Liver (tissue), 9 donors: Measurements from ENCODE around the gene ERMAP. TPM values are rescaled to one million over a fixed set of nuclear protein-coding genes. Genes with fewer than 3 reads are reported as not detected.

Experiments used
- DNase-seq: peaks from one replicate; pipeline ENCODE4 v3.0.0-alpha.2; 2017; ENCODE audit warnings: low spot score
- H3K27ac ChIP-seq, 2 donors: one replicate each; pipeline ENCODE4 v1.7.0; 2013; ENCODE audit warnings: inconsistent platforms in 2 of 2, low read length in 2 of 2, control low read depth in 1 of 2, low read depth in 1 of 2, mild to moderate bottlenecking in 1 of 2
- H3K27me3 ChIP-seq, 4 donors: one replicate each; pipeline versions ENCODE4 v1.6.1 to v1.7.0; 2013; ENCODE audit warnings: low read length in 3 of 4, inconsistent platforms in 1 of 4, mild to moderate bottlenecking in 1 of 4, moderate library complexity in 1 of 4; ENCODE audit not compliant: control insufficient read depth in 4 of 4, insufficient read depth in 4 of 4
- H3K36me3 ChIP-seq, 4 donors: one replicate each; pipeline versions ENCODE4 v1.6.1 to v1.7.0; 2013; ENCODE audit warnings: low read length in 3 of 4, mild to moderate bottlenecking in 3 of 4, low read depth in 1 of 4, moderate library complexity in 1 of 4; ENCODE audit not compliant: control insufficient read depth in 4 of 4, insufficient read depth in 3 of 4
- H3K4me1 ChIP-seq, 4 donors: one replicate each; pipeline versions ENCODE4 v1.6.1 to v1.7.0; 2013; ENCODE audit warnings: low read length in 3 of 4, mild to moderate bottlenecking in 3 of 4, moderate library complexity in 1 of 4; ENCODE audit not compliant: control insufficient read depth in 4 of 4, insufficient read depth in 4 of 4
- H3K4me3 ChIP-seq, 3 donors: one replicate each; pipeline versions ENCODE4 v1.6.1 to v1.7.0; 2013; ENCODE audit warnings: low read length in 3 of 3, control low read depth in 1 of 3, low read depth in 1 of 3, mild to moderate bottlenecking in 1 of 3
- H3K9ac ChIP-seq, 2 donors: one replicate each; pipeline ENCODE4 v1.7.0; 2013; ENCODE audit warnings: low read length in 2 of 2, mild to moderate bottlenecking in 2 of 2, moderate library complexity in 2 of 2, control low read depth in 1 of 2, low read depth in 1 of 2
- H3K9me3 ChIP-seq, 4 donors: one replicate each; pipeline versions ENCODE4 v1.6.1 to v1.7.0; 2013; ENCODE audit warnings: low read length in 3 of 4; ENCODE audit not compliant: control insufficient read depth in 4 of 4
- CTCF ChIP-seq: fragments of 150-350 bp; IDR thresholded peaks from 2 replicates; pipeline ENCODE4 v1.5.1; 2017; ENCODE audit warnings: improper control_type of control experiment, low read depth, low read length; ENCODE audit not compliant: missing input control
- EGR1 ChIP-seq, 2 donors: IDR thresholded peaks; 2 replicates each; pipeline ENCODE4 v1.6.1; 2016 to 2018; ENCODE audit warnings: antibody characterized with exemption in 2 of 2, low read depth in 2 of 2
- FOXA1 ChIP-seq: IDR thresholded peaks from 2 replicates; pipeline ENCODE4 v1.6.1; 2016; ENCODE audit warnings: antibody characterized with exemption
- FOXA2 ChIP-seq: IDR thresholded peaks from 2 replicates; pipeline ENCODE4 v1.6.1; 2016; ENCODE audit warnings: antibody characterized with exemption
- GABPA ChIP-seq, 2 donors: IDR thresholded peaks in 1 of 2; conservative IDR thresholded peaks in 1 of 2; 2 replicates each; pipeline ENCODE4 v1.6.1; 2016; ENCODE audit warnings: antibody characterized with exemption in 2 of 2, mild to moderate bottlenecking in 1 of 2, moderate library complexity in 1 of 2
- HNF4A ChIP-seq, 2 donors: conservative IDR thresholded peaks; 2 replicates each; pipeline ENCODE4 v1.6.1; 2016; ENCODE audit warnings: antibody characterized with exemption in 2 of 2, mild to moderate bottlenecking in 2 of 2
- JUND ChIP-seq, 2 donors: IDR thresholded peaks; 2 replicates each; pipeline ENCODE4 v1.6.1; 2016; ENCODE audit warnings: antibody characterized with exemption in 2 of 2
- MAX ChIP-seq: IDR thresholded peaks from 2 replicates; pipeline ENCODE4 v1.6.1; 2016; ENCODE audit warnings: antibody characterized with exemption
- NR2F2 ChIP-seq: IDR thresholded peaks from 2 replicates; pipeline ENCODE4 v1.6.1; 2016; ENCODE audit warnings: antibody characterized with exemption
- REST ChIP-seq: IDR thresholded peaks from 2 replicates; pipeline ENCODE4 v1.6.1; 2016; ENCODE audit warnings: antibody characterized with exemption, mild to moderate bottlenecking
- RXRA ChIP-seq, 2 donors: IDR thresholded peaks; 2 replicates each; pipeline ENCODE4 v1.6.1; 2017 to 2018; ENCODE audit warnings: antibody characterized with exemption in 2 of 2, mild to moderate bottlenecking in 1 of 2
- SP1 ChIP-seq: IDR thresholded peaks from 2 replicates; pipeline ENCODE4 v1.6.1; 2018; ENCODE audit warnings: antibody characterized with exemption, mild to moderate bottlenecking
- TAF1 ChIP-seq: conservative IDR thresholded peaks from 2 replicates; pipeline ENCODE4 v1.6.1; 2016; ENCODE audit warnings: antibody characterized with exemption, mild to moderate bottlenecking
- YY1 ChIP-seq: IDR thresholded peaks from 2 replicates; pipeline ENCODE4 v1.6.1; 2016; ENCODE audit warnings: antibody characterized with exemption, mild to moderate bottlenecking
- WGBS: extraction: QIAGEN DNeasy Blood & Tissue Kit; methylation state at CpG from one replicate; pipeline ENCODE4 v1.1.7; 2013; 5-methylcytosine and 5-hydroxymethylcytosine counted together
- polyA plus RNA-seq, 2 donors: library from polyadenylated mRNA; stranded (reverse) in 1 of 2; unstranded in 1 of 2; fragments of 200-250 nt in 1 of 2; fragments of >200 nt in 1 of 2; fragmentation: Nextera tagmentation in 1 of 2; extraction: Ambion mirVana in 1 of 2; gene quantifications; one replicate each; pipeline versions ENCODE4 v1.2.1 to v1.2.3, GENCODE V29; 2013 to 2015
- total RNA-seq, 2 donors: library from RNA; depleted of rRNA; stranded (reverse); fragments of >200 nt; gene quantifications; one replicate each; pipeline ENCODE4 v1.2.3, GENCODE V29; 2014
- TF ChIP-seq, protein P1 (sequence below): IDR thresholded peaks from 2 replicates; pipeline ENCODE4 v1.6.1; 2016; ENCODE audit warnings: antibody characterized with exemption
- TF ChIP-seq, protein P2 (sequence below): IDR thresholded peaks from 2 replicates; pipeline ENCODE4 v1.6.1; 2016; ENCODE audit warnings: antibody characterized with exemption
- donor health status: healthy.
- donor health status: healthy.
- donor health status: healthy.
- donor health status: healthy.
- donor health status: healthy.

The ERMAP gene
- total and polyA plus RNA-seq, 4 donors, result 3.9 to 96.9 (median 9.0) TPM

- 28% methylated on average over 2 of the region's 2 CpGs for WGBS
- Histone ChIP-seq H3K27ac (peak overlapping the region; percentile 63 to 79), H3K9ac (no peak overlapping the region), H3K27me3 (no peaks in the 10 kb centered on the region), H3K9me3 (no peaks in the 10 kb centered on the region), H3K4me1 (peaks cover 7 to 40% (median 27%) of the 10 kb centered on the region in 4 donors), H3K36me3 (peaks cover 0 to 1% (median 0%) of the 10 kb centered on the region in 4 donors), H3K4me3 (no peak overlapping the region)
- TF ChIP-seq YY1 (peak; percentile 37), SP1 (peak; percentile 15), RXRA (IDR thresholded peaks at IDR 0.05) (peak; percentile 13 to 79), HNF4A (conservative IDR thresholded peaks at IDR 0.05) (peak in 1 of 2 donors; percentile 51), FOXA2 (peak; percentile 51), JUND (IDR thresholded peaks at IDR 0.05) (no peak), TAF1 (no peak)
- no peak for DNase-seq
Measured at GRCh38 chr1:42822800-42823392, 6.0 kb downstream of the ERMAP start.

DNA sequence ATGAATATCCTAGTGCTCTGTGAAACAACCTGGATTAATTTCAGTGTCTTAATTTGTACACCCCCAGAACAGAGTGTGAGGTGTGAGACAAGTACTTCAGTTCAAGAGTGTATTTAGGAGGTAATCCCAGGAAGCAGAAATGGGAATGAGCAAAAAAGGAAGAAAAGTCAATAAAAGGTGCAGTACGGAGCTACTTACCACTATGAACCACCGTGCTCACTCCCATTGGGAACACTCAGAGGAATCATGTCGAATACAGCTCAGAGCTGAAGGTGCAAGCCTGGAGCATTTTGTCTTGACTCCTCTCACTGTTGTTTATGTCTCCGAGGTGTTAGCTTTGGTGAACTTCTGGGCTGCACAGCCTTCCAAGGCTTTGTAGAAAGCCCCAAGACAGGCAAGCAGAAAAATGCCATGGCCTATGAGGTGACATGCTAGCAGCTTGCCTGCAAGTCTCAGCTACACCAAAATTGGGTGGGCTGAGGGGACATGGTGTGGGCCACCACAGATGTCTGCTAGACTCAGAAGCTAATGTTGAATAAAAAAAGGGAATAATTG, 7.6 kb downstream of the ERMAP start:
- DNase-seq, result no peak
- peaks cover 6 to 27% (median 16%) of the 10 kb centered on the region in 4 donors for H3K4me1 ChIP-seq
- no peak for TF ChIP-seq MAX
- no peak for TF ChIP-seq HNF4A (conservative IDR thresholded peaks at IDR 0.05)
- TF ChIP-seq JUND (IDR thresholded peaks at IDR 0.05), result no peak
- no peak for TF ChIP-seq CTCF
- TF ChIP-seq RXRA (IDR thresholded peaks at IDR 0.05), result no peak
- TF ChIP-seq FOXA2, result no peak
- TF ChIP-seq GABPA (IDR thresholded peaks at IDR 0.05 in 1 of 2, conservative IDR thresholded peaks at IDR 0.05 in 1 of 2), result no peak
- TF ChIP-seq TAF1, result no peak
- no peak for TF ChIP-seq EGR1 (IDR thresholded peaks at IDR 0.05; ENCODE audit: low read depth in 2 of 2)
- TF ChIP-seq FOXA1, result no peak

DNA sequence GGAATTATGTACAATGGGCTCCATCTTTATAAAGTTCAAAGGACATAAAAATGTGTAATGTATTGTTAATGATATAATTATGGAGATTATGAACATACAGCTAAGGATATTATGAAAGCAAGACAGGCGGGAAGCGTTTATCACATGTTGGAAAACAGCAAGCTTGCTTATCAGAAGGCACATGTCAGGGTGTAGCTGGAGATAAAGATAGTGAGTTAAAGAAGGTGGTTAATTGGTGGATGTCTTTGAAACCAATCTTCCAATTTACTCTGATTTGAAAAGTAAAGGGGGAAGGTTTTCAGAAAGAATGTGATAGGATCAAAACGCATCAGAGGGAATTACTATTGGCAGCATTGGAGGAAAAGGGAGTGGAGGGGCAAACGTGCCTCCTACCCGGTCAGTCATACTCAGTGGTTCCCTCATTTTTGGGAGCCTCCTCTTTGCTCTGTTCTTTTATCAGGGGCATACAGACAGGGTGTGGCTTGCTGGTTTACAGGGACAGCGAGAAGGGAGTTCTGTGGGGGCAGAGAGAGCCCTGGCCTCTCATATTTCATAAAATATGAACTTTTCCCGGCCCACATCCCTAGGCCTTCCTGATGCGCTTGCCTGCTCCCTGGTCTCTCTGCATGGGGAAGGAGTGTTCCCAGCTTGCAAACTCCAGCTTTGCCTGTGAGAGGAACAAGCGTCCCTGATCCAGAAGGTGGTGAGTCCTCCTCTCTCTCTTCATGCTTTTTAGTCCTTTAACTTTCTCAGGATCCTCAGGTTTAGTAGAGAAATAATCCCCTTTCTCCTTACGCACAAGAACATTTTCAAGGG, 8.3 kb downstream of the ERMAP start:
- Histone ChIP-seq H3K4me3 (no peak overlapping the region), H3K27ac (no peak overlapping the region), H3K9ac (no peak overlapping the region), H3K9me3 (no peaks in the 10 kb centered on the region), H3K4me1 (peaks cover 6 to 27% (median 16%) of the 10 kb centered on the region in 4 donors), H3K27me3 (no peaks in the 10 kb centered on the region), H3K36me3 (peaks cover 1 to 6% (median 3%) of the 10 kb centered on the region in 4 donors)
- TF ChIP-seq MAX (no peak), TAF1 (no peak), EGR1 (IDR thresholded peaks at IDR 0.05; ENCODE audit: low read depth in 2 of 2) (no peak), NR2F2 (no peak), YY1 (no peak), REST (no peak), HNF4A (conservative IDR thresholded peaks at IDR 0.05) (no peak)
- TF ChIP-seq, protein P1, sequence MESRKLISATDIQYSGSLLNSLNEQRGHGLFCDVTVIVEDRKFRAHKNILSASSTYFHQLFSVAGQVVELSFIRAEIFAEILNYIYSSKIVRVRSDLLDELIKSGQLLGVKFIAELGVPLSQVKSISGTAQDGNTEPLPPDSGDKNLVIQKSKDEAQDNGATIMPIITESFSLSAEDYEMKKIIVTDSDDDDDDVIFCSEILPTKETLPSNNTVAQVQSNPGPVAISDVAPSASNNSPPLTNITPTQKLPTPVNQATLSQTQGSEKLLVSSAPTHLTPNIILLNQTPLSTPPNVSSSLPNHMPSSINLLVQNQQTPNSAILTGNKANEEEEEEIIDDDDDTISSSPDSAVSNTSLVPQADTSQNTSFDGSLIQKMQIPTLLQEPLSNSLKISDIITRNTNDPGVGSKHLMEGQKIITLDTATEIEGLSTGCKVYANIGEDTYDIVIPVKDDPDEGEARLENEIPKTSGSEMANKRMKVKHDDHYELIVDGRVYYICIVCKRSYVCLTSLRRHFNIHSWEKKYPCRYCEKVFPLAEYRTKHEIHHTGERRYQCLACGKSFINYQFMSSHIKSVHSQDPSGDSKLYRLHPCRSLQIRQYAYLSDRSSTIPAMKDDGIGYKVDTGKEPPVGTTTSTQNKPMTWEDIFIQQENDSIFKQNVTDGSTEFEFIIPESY, result no peak
- TF ChIP-seq, protein P2, sequence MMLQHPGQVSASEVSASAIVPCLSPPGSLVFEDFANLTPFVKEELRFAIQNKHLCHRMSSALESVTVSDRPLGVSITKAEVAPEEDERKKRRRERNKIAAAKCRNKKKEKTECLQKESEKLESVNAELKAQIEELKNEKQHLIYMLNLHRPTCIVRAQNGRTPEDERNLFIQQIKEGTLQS, result no peak
- DNase-seq, result peak; percentile 61
- 88% methylated on average over 10 of the region's 10 CpGs for WGBS

More for the DNA sequence above, 7.6 kb downstream of the ERMAP start:
- H3K9me3 ChIP-seq, result no peaks in the 10 kb centered on the region
- no peaks in the 10 kb centered on the region for H3K27me3 ChIP-seq
- no peak overlapping the region for H3K4me3 ChIP-seq
- H3K36me3 ChIP-seq, result peaks cover 0 to 5% (median under 1%) of the 10 kb centered on the region in 4 donors
- 95% methylated on average over 4 of the region's 4 CpGs for WGBS
- H3K9ac ChIP-seq, result no peak overlapping the region
- no peak overlapping the region for H3K27ac ChIP-seq
